Activated B cell treated with CpG ODN at 0.5 μM for 24 hours (primary cell): Measurements from ENCODE around the gene RAPGEF4. TPM values are rescaled to one million over a fixed set of nuclear protein-coding genes. Genes with fewer than 3 reads are reported as not detected.

ENCODE experiments used
- ATAC-seq: fragments of 200-7000 bp; cut with Tn5 transposase; one replicate; pipeline ENCODE4 v1.10.0; 2021; ENCODE audit warnings: low read depth, mild to moderate bottlenecking, moderate library complexity
- CTCF ChIA-PET: fragments of 350-600 bp; sonication (Branson Sonifier 250); formaldehyde crosslinking; loops from one replicate; lab custom pipeline; 2021; ENCODE audit warnings: antibody characterized with exemption; lab: Charles Lee
- POLR2A ChIA-PET: fragments of 350-600 bp; sonication (Branson Sonifier 250); formaldehyde crosslinking; loops from one replicate; lab custom pipeline; 2021; ENCODE audit warnings: antibody characterized with exemption; lab: Charles Lee
- DNase-seq: peaks from one replicate; pipeline ENCODE4 v3.0.0; 2022
- H3K27ac Mint-ChIP-seq: one replicate; pipeline ENCODE4 v1.8.0; 2020; ENCODE audit warnings: mixed read lengths
- H3K27me3 Mint-ChIP-seq: one replicate; pipeline ENCODE4 v1.8.0; 2021; ENCODE audit warnings: mixed read lengths
- H3K36me3 Mint-ChIP-seq: one replicate; pipeline ENCODE4 v1.8.0; 2021; ENCODE audit warnings: low read depth, mixed read lengths
- H3K4me1 Mint-ChIP-seq: one replicate; pipeline ENCODE4 v1.8.0; 2021; ENCODE audit warnings: mixed read lengths
- H3K4me3 Mint-ChIP-seq: one replicate; pipeline ENCODE4 v1.8.0; 2020; ENCODE audit warnings: mild to moderate bottlenecking, mixed read lengths
- H3K9me3 Mint-ChIP-seq: one replicate; pipeline ENCODE4 v1.8.0; 2020; ENCODE audit warnings: mixed read lengths
- intact Hi-C: fragments of 100-400 bp; cut with micrococcal nuclease; formaldehyde crosslinking; loops from one replicate; pipeline ENCODE4 v1.15.1; 2024
- total RNA-seq: library from RNA; stranded (reverse); gene quantifications from 2 replicates; pipeline ENCODE4 v1.2.3, GENCODE V29; 2022
- TF ChIP-seq, protein P1 (sequence below): fragments of 200-600 bp; IDR thresholded peaks from one replicate; pipeline ENCODE4 v1.8.0; 2022; ENCODE audit warnings: antibody characterized with exemption, mild to moderate bottlenecking

Gene RAPGEF4
- total RNA-seq, 1 donor from 2014 or later = not detected

GRCh38 chr2:173058097-173058496 is 322.5 kb downstream of the RAPGEF4 start:
- no peaks in the 10 kb centered on the region for H3K9me3 Mint-ChIP-seq
- intact Hi-C loops = no loop called here
- ChIA-PET POLR2A (no interaction called here), CTCF (interaction anchor here (1.2 kb wide), 1 partner anchor 13 kb away, joined by 3 read pairs; no protein-coding TSS in a partner anchor)
- ATAC-seq (no peak), DNase-seq (no peak)
- H3K4me3 Mint-ChIP-seq = no peak overlapping the region
- TF ChIP-seq, protein P1, sequence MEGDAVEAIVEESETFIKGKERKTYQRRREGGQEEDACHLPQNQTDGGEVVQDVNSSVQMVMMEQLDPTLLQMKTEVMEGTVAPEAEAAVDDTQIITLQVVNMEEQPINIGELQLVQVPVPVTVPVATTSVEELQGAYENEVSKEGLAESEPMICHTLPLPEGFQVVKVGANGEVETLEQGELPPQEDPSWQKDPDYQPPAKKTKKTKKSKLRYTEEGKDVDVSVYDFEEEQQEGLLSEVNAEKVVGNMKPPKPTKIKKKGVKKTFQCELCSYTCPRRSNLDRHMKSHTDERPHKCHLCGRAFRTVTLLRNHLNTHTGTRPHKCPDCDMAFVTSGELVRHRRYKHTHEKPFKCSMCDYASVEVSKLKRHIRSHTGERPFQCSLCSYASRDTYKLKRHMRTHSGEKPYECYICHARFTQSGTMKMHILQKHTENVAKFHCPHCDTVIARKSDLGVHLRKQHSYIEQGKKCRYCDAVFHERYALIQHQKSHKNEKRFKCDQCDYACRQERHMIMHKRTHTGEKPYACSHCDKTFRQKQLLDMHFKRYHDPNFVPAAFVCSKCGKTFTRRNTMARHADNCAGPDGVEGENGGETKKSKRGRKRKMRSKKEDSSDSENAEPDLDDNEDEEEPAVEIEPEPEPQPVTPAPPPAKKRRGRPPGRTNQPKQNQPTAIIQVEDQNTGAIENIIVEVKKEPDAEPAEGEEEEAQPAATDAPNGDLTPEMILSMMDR = no peak
- no peaks in the 10 kb centered on the region for H3K36me3 Mint-ChIP-seq
- H3K4me1 Mint-ChIP-seq = peaks cover 20% of the 10 kb centered on the region
- H3K27me3 Mint-ChIP-seq = peaks cover 7% of the 10 kb centered on the region
- H3K27ac Mint-ChIP-seq = no peak overlapping the region

GRCh38 chr2:173058673-173059072 is 323.0 kb downstream of the RAPGEF4 start:
- Mint-ChIP-seq H3K9me3 (no peaks in the 10 kb centered on the region), H3K27me3 (peaks cover 4% of the 10 kb centered on the region), H3K36me3 (no peaks in the 10 kb centered on the region), H3K27ac (no peak overlapping the region), H3K4me1 (peaks cover 20% of the 10 kb centered on the region), H3K4me3 (no peak overlapping the region)
- ChIA-PET POLR2A (no interaction called here), CTCF (no interaction called here)
- intact Hi-C loops = no loop called here
- DNase-seq (no peak), ATAC-seq (no peak)
- TF ChIP-seq, protein P1 = no peak

DNA sequence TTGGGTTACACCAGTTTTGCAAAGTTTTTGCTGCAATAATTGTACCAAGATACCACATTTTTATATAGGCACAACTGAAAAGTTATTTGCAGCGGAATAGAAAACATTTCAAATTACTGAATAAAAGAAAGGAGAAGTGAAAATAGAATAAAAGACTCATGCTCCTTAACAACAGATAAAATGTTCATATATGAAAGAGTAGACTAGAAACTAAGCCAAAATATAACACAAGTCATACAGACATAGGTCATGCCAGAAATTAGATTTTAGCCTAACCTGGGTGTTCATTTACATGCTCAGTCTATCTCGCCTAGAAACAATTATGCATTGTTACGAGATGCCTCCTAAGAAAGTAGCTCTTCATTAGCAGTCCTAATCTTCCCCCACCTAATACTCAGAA is 323.6 kb downstream of the RAPGEF4 start:
- CTCF ChIA-PET = no interaction called here
- DNase-seq (no peak), ATAC-seq (no peak)
- POLR2A ChIA-PET = no interaction called here
- intact Hi-C loops = no loop called here
- Mint-ChIP-seq H3K4me1 (peaks cover 20% of the 10 kb centered on the region), H3K27ac (no peak overlapping the region), H3K27me3 (peaks cover 4% of the 10 kb centered on the region), H3K9me3 (no peaks in the 10 kb centered on the region), H3K4me3 (no peak overlapping the region), H3K36me3 (no peaks in the 10 kb centered on the region)
- TF ChIP-seq, protein P1 = no peak

GRCh38 chr2:173059971-173060461 is 324.4 kb downstream of the RAPGEF4 start:
- no peaks in the 10 kb centered on the region for H3K9me3 Mint-ChIP-seq
- ATAC-seq (no peak), DNase-seq (no peak)
- ChIA-PET CTCF (interaction anchor here (0.6 kb wide), 1 partner anchor 34 kb away, joined by 3 read pairs; no protein-coding TSS in a partner anchor), POLR2A (no interaction called here)
- H3K27ac Mint-ChIP-seq = peak overlapping the region; percentile 2
- H3K36me3 Mint-ChIP-seq = no peaks in the 10 kb centered on the region
- intact Hi-C loops = no loop called here
- peaks cover 7% of the 10 kb centered on the region for H3K27me3 Mint-ChIP-seq
- TF ChIP-seq, protein P1 = no peak
- peaks cover 20% of the 10 kb centered on the region for H3K4me1 Mint-ChIP-seq
- peak overlapping the region; percentile 2 for H3K4me3 Mint-ChIP-seq

DNA sequence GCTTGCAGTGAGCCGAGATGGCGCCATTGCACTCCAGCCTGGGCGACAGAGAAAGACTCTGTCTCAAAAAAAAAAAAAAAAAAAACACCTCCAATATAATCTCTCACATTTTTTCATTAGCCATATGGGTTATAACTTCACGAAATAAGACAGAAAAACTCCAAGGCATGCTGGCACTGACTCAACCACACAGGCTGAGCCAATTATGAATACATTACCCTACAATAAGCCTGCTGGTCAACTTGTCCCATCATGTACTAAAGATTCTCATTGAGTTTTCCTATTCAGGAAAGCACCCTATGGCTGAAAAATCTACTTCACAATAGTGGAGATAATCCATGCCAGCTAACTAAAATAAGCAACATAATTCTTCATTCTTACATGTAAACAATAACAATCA is 327.2 kb downstream of the RAPGEF4 start:
- Mint-ChIP-seq H3K27ac (no peak overlapping the region), H3K27me3 (peaks cover 12% of the 10 kb centered on the region), H3K4me1 (peaks cover 20% of the 10 kb centered on the region), H3K36me3 (no peaks in the 10 kb centered on the region), H3K9me3 (no peaks in the 10 kb centered on the region), H3K4me3 (no peak overlapping the region)
- ChIA-PET CTCF (no interaction called here), POLR2A (no interaction called here)
- TF ChIP-seq, protein P1 = no peak
- intact Hi-C loops = no loop called here
- no peak for DNase-seq
- no peak for ATAC-seq
